SK-N-SH (cell line): Measurements from ENCODE around the gene TREML4.

Experiments
- CHD2 ChIP-seq: fragments of 150-350 bp; IDR thresholded peaks from 2 replicates; pipeline ENCODE4 v1.6.1; 2018; ENCODE audit warnings: low read length; ENCODE audit not compliant: partially characterized antibody
- EZH2phosphoT487 ChIP-seq: fragments of 200-600 bp; sonication (generic); IDR thresholded peaks from 2 replicates; pipeline ENCODE4 v1.6.1; 2017; ENCODE audit warnings: low read depth, mixed run types, mild to moderate bottlenecking, antibody characterized with exemption, moderate library complexity, borderline replicate concordance
- IRF3 ChIP-seq: fragments of 150-350 bp; IDR thresholded peaks from 2 replicates; pipeline ENCODE4 v1.6.1; 2016; ENCODE audit warnings: mild to moderate bottlenecking, low read depth, low read length
- POLR2AphosphoS5 ChIP-seq: IDR thresholded peaks from 2 replicates; pipeline ENCODE4 v1.6.1; 2012; ENCODE audit warnings: low read depth, low read length
- RAD21 ChIP-seq: IDR thresholded peaks from 2 replicates; pipeline ENCODE4 v1.6.1; 2012; ENCODE audit warnings: mild to moderate bottlenecking, low read length
- RCOR1 ChIP-seq: fragments of 150-350 bp; IDR thresholded peaks from 2 replicates; pipeline ENCODE4 v1.6.1; 2017; ENCODE audit warnings: antibody characterized with exemption, low read length
- SMC3 ChIP-seq: IDR thresholded peaks from 2 replicates; pipeline ENCODE4 v1.6.1; 2012; ENCODE audit warnings: low read depth, low read length, improper control_type of control experiment
- TF ChIP-seq, protein P1 (sequence below): fragments of 200-600 bp; sonication (generic); IDR thresholded peaks from 2 replicates; pipeline ENCODE4 v1.6.1; 2017; ENCODE audit warnings: antibody characterized with exemption, mild to moderate bottlenecking, moderate library complexity

DNA sequence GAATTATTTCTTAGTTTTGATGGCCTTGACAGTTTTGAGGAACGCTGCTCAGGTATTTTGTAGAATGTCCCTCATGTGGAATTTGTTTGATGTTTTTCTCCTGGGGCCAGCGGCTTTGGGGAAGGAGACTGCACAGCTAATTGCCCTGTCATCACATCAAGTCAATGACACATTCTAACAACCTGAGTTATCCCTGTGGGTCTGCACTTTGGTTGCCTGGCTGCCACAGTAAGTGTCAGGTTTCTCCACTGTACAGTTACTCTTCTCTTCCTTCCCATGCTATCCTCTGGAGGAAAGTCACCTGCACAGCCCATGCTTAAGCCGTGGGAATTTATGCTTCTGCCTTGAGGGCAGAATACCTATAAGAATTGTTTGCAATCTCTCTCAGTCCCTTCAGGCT, 1.4 kb upstream of the TREML4 start:
- TF ChIP-seq POLR2AphosphoS5 (no peak), SMC3 (no peak), CHD2 (no peak), RAD21 (no peak), EZH2phosphoT487 (no peak), RCOR1 (no peak), IRF3 (no peak)
- TF ChIP-seq, protein P1, sequence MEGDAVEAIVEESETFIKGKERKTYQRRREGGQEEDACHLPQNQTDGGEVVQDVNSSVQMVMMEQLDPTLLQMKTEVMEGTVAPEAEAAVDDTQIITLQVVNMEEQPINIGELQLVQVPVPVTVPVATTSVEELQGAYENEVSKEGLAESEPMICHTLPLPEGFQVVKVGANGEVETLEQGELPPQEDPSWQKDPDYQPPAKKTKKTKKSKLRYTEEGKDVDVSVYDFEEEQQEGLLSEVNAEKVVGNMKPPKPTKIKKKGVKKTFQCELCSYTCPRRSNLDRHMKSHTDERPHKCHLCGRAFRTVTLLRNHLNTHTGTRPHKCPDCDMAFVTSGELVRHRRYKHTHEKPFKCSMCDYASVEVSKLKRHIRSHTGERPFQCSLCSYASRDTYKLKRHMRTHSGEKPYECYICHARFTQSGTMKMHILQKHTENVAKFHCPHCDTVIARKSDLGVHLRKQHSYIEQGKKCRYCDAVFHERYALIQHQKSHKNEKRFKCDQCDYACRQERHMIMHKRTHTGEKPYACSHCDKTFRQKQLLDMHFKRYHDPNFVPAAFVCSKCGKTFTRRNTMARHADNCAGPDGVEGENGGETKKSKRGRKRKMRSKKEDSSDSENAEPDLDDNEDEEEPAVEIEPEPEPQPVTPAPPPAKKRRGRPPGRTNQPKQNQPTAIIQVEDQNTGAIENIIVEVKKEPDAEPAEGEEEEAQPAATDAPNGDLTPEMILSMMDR: no peak
